ENCODE data around the gene DBH.

The DBH gene

GRCh38 chr9:133701321-133701980 lies 65.3 kb downstream of the DBH start:
- no peak for ATAC-seq

GRCh38 chr9:133701981-133702797 lies 66.0 kb downstream of the DBH start:
- ATAC-seq = no peak
- no peak for TF ChIP-seq ESRRG (CRISPR knock-in tag; IDR thresholded peaks at IDR 0.05)
- no peak for TF ChIP-seq ZNF8 (CRISPR knock-in tag; IDR thresholded peaks at IDR 0.05)
- TF ChIP-seq PPARA (CRISPR knock-in tag; IDR thresholded peaks at IDR 0.05; ENCODE audit: borderline replicate concordance) = no peak
- no peak for TF ChIP-seq GLIS3 (CRISPR knock-in tag; IDR thresholded peaks at IDR 0.05)
- no peak for TF ChIP-seq ZNF70 (CRISPR knock-in tag; IDR thresholded peaks at IDR 0.05)
- no peak for TF ChIP-seq ZC3H10 (CRISPR knock-in tag; IDR thresholded peaks at IDR 0.05)

More at GRCh38 chr9:133701321-133701980, 65.3 kb downstream of the DBH start:
- TF ChIP-seq BACH2 (CRISPR knock-in tag; IDR thresholded peaks at IDR 0.05; ENCODE audit: borderline replicate concordance) (no peak), ZNF8 (CRISPR knock-in tag; IDR thresholded peaks at IDR 0.05) (no peak), TOX (CRISPR knock-in tag; IDR thresholded peaks at IDR 0.05; ENCODE audit: borderline replicate concordance) (no peak), POU6F1 (CRISPR knock-in tag; IDR thresholded peaks at IDR 0.05; ENCODE audit: borderline replicate concordance, low read depth) (no peak), ZNF70 (CRISPR knock-in tag; IDR thresholded peaks at IDR 0.05) (no peak), ZFP3 (CRISPR knock-in tag; IDR thresholded peaks at IDR 0.05) (no peak), TSHZ2 (CRISPR knock-in tag; IDR thresholded peaks at IDR 0.05) (no peak), ZFP30 (CRISPR knock-in tag; IDR thresholded peaks at IDR 0.05) (no peak), ZNF565 (CRISPR knock-in tag; conservative IDR thresholded peaks at IDR 0.05; ENCODE audit: low read depth) (no peak)

GRCh38 chr9:133702798-133703590 lies 66.8 kb downstream of the DBH start:
- ATAC-seq = no peak
- TF ChIP-seq RARB (CRISPR knock-in tag; IDR thresholded peaks at IDR 0.05) (no peak), ZNF565 (CRISPR knock-in tag; conservative IDR thresholded peaks at IDR 0.05; ENCODE audit: low read depth) (no peak), TCF4 (CRISPR knock-in tag; IDR thresholded peaks at IDR 0.05; ENCODE audit: borderline replicate concordance) (no peak), ISL1 (CRISPR knock-in tag; IDR thresholded peaks at IDR 0.05) (no peak), ZNF70 (CRISPR knock-in tag; IDR thresholded peaks at IDR 0.05) (no peak), ZC3H10 (CRISPR knock-in tag; IDR thresholded peaks at IDR 0.05) (no peak), SNAI2 (CRISPR knock-in tag; IDR thresholded peaks at IDR 0.05) (no peak), ZFP3 (CRISPR knock-in tag; IDR thresholded peaks at IDR 0.05) (no peak), PPARA (CRISPR knock-in tag; IDR thresholded peaks at IDR 0.05; ENCODE audit: borderline replicate concordance) (no peak)

GRCh38 chr9:133703591-133704399 lies 67.6 kb downstream of the DBH start:
- no peak for ATAC-seq
- TF ChIP-seq OSR1 (CRISPR knock-in tag; IDR thresholded peaks at IDR 0.05) (no peak), PATZ1 (CRISPR knock-in tag; IDR thresholded peaks at IDR 0.05; ENCODE audit: borderline replicate concordance) (no peak), ZNF565 (CRISPR knock-in tag; conservative IDR thresholded peaks at IDR 0.05; ENCODE audit: low read depth) (no peak), GLIS3 (CRISPR knock-in tag; IDR thresholded peaks at IDR 0.05) (no peak), ISL1 (CRISPR knock-in tag; IDR thresholded peaks at IDR 0.05) (no peak), CSRNP3 (CRISPR knock-in tag; IDR thresholded peaks at IDR 0.05) (no peak), TOX (CRISPR knock-in tag; IDR thresholded peaks at IDR 0.05; ENCODE audit: borderline replicate concordance) (no peak), CREB5 (CRISPR knock-in tag; IDR thresholded peaks at IDR 0.05; ENCODE audit: low read depth) (no peak), TCF4 (CRISPR knock-in tag; IDR thresholded peaks at IDR 0.05; ENCODE audit: borderline replicate concordance) (no peak), ARNTL (CRISPR knock-in tag; IDR thresholded peaks at IDR 0.05; ENCODE audit: borderline replicate concordance, low read depth) (no peak), RARB (CRISPR knock-in tag; IDR thresholded peaks at IDR 0.05) (no peak)

All from SK-N-SH treated with all-trans-retinoic acid at 6 μM for 48 hours (cell line).